Right atrium auricular region (tissue), 2 donors: ENCODE results near the gene TMPRSS3. TPM values are rescaled to one million over a fixed set of nuclear protein-coding genes. Genes with fewer than 3 reads are reported as not detected.

Experiments
- DNase-seq: peaks from one replicate; pipeline ENCODE4 v3.0.0-alpha.2; 2019; ENCODE audit warnings: low spot score
- H3K27ac ChIP-seq, 2 donors: fragments of 200-600 bp; sonication (generic); 1 replicate in 1 of 2; 2 replicates in 1 of 2; pipeline ENCODE4 v1.5.1; 2016 to 2019
- H3K27me3 ChIP-seq, 2 donors: fragments of 200-600 bp; sonication (generic); one replicate each; pipeline versions ENCODE4 v1.5.1 to v1.6.0; 2017 to 2019
- H3K36me3 ChIP-seq: fragments of 200-600 bp; sonication (generic); one replicate; pipeline ENCODE4 v1.5.1; 2016
- H3K4me1 ChIP-seq, 2 donors: fragments of 200-600 bp; sonication (generic); one replicate each; pipeline versions ENCODE4 v1.5.1 to v1.6.0; 2017 to 2019
- H3K4me3 ChIP-seq, 2 donors: fragments of 200-600 bp; sonication (generic); 1 replicate in 1 of 2; 2 replicates in 1 of 2; pipeline ENCODE4 v1.5.1; 2017 to 2019; ENCODE audit warnings: mild to moderate bottlenecking in 1 of 2, moderate library complexity in 1 of 2
- H3K9me3 ChIP-seq, 2 donors: fragments of 200-600 bp; sonication (generic); one replicate each; pipeline ENCODE4 v1.5.1; 2019
- CTCF ChIP-seq, 2 donors: fragments of 200-600 bp; sonication (generic); IDR thresholded peaks; one replicate each; pipeline ENCODE4 v1.5.1; 2019; ENCODE audit warnings: antibody characterized with exemption in 2 of 2
- total RNA-seq, 2 donors: library from RNA; depleted of rRNA; stranded (reverse); fragments of >200 nt; gene quantifications; one replicate each; pipeline ENCODE4 v1.1.0, GENCODE V29; 2016

Gene TMPRSS3
- total RNA-seq, 2 donors from 2014 or later: 1.1 to 2.4 TPM

GRCh38 chr21:42330380-42331371 lies 65.2 kb downstream of the TMPRSS3 start:
- no peak for TF ChIP-seq CTCF (IDR thresholded peaks at IDR 0.05)
- no peaks in the 10 kb centered on the region for H3K27me3 ChIP-seq
- no peak overlapping the region for H3K27ac ChIP-seq
- H3K4me1 ChIP-seq: no peaks in the 10 kb centered on the region
- H3K4me3 ChIP-seq: no peak overlapping the region
- H3K36me3 ChIP-seq: no peaks in the 10 kb centered on the region
- H3K9me3 ChIP-seq: peaks cover 0 to 11% of the 10 kb centered on the region in 2 donors
- no peak for DNase-seq

- no peak overlapping the region for H3K4me3 ChIP-seq
- H3K27ac ChIP-seq: no peak overlapping the region
- no peak for TF ChIP-seq CTCF (IDR thresholded peaks at IDR 0.05)
- no peaks in the 10 kb centered on the region for H3K36me3 ChIP-seq
- H3K9me3 ChIP-seq: no peaks in the 10 kb centered on the region
- H3K4me1 ChIP-seq: no peaks in the 10 kb centered on the region
- H3K27me3 ChIP-seq: no peaks in the 10 kb centered on the region
- no peak for DNase-seq
These were observed 71.0 kb downstream of the TMPRSS3 start for GRCh38 chr21:42324896-42325295.

Other genes with a start within 250 kb of the TMPRSS3 start
- gene ABCG1, start 176.9 kb downstream of the TMPRSS3 start, total RNA-seq: 10 to 100 TPM in 1 of 2 donors, 1 to 10 TPM in 1; 7.9 to 12.3 TPM
- gene TFF3, start 80.6 kb downstream of the TMPRSS3 start, total RNA-seq: 1 to 10 TPM; 5.0 TPM
- not detected for gene TFF2, start 45.1 kb downstream of the TMPRSS3 start, total RNA-seq
- not detected for gene TFF1, start 29.5 kb downstream of the TMPRSS3 start, total RNA-seq
- under 1 TPM in 1 of 2 donors, not detected in 1; 0.12 TPM for gene UBASH3A, start 7.8 kb upstream of the TMPRSS3 start, total RNA-seq
- gene RSPH1, start 100.2 kb upstream of the TMPRSS3 start, total RNA-seq: not detected
- 1 to 10 TPM; 2.0 to 5.0 TPM for gene SLC37A1, start 117.8 kb upstream of the TMPRSS3 start, total RNA-seq